OCI-LY1 (cell line): ENCODE data around the gene ZFAND5.

Experiments used
- H2AFZ ChIP-seq: fragments of 200-600 bp; sonication (generic), shearing (Covaris generic); 2 replicates; pipeline ENCODE4 v1.6.0; 2014; ENCODE audit warnings: antibody characterized with exemption, mild to moderate bottlenecking, low read length
- H3F3A ChIP-seq: fragments of 200-600 bp; sonication (generic), shearing (Covaris generic); 2 replicates; pipeline ENCODE4 v1.6.0; 2014; ENCODE audit warnings: mild to moderate bottlenecking, antibody characterized with exemption, low read length, moderate library complexity; ENCODE audit not compliant: insufficient read depth
- H3K27ac ChIP-seq: fragments of 200-600 bp; sonication (generic); 2 replicates; pipeline ENCODE4 v1.5.1; 2014; ENCODE audit warnings: low read length, mixed run types, mild to moderate bottlenecking, low read depth; ENCODE audit not compliant: poor library complexity, severe bottlenecking
- H3K27me3 ChIP-seq: fragments of 200-600 bp; sonication (generic); 2 replicates; pipeline ENCODE4 v1.6.0; 2014; ENCODE audit warnings: antibody characterized with exemption, mild to moderate bottlenecking, low read length, moderate library complexity; ENCODE audit not compliant: insufficient read depth
- H3K36me3 ChIP-seq: fragments of 200-600 bp; sonication (generic); 2 replicates; pipeline ENCODE4 v1.6.1; 2014; ENCODE audit warnings: mild to moderate bottlenecking, antibody characterized with exemption, low read length, moderate library complexity, mixed read lengths; ENCODE audit not compliant: insufficient read depth
- H3K4me1 ChIP-seq: fragments of 200-600 bp; sonication (generic); 2 replicates; pipeline ENCODE4 v1.5.1; 2014; ENCODE audit warnings: mild to moderate bottlenecking, low read length, moderate library complexity; ENCODE audit not compliant: insufficient read depth, severe bottlenecking
- H3K4me2 ChIP-seq: fragments of 200-600 bp; sonication (generic), shearing (Covaris generic); 2 replicates; pipeline ENCODE4 v1.6.1; 2014; ENCODE audit warnings: low read length
- H3K4me3 ChIP-seq: fragments of 200-600 bp; sonication (generic); 2 replicates; pipeline ENCODE4 v1.5.1; 2014; ENCODE audit warnings: low read length, low read depth, mild to moderate bottlenecking, mixed read lengths; ENCODE audit not compliant: poor library complexity, severe bottlenecking
- H3K79me2 ChIP-seq: fragments of 200-600 bp; shearing (Covaris generic); 2 replicates; pipeline ENCODE4 v1.6.1; 2016; ENCODE audit warnings: mixed run types, low read length, mixed read lengths; ENCODE audit not compliant: insufficient read depth
- H3K9ac ChIP-seq: fragments of 200-600 bp; sonication (generic), shearing (Covaris generic); 2 replicates; pipeline ENCODE4 v1.6.1; 2014; ENCODE audit warnings: mild to moderate bottlenecking, low read length, mixed read lengths
- H3K9me2 ChIP-seq: fragments of 200-600 bp; sonication (generic), shearing (Covaris generic); 2 replicates; pipeline ENCODE4 v1.6.1; 2014; ENCODE audit warnings: low read depth, mild to moderate bottlenecking, low read length, mixed read lengths
- H3K9me3 ChIP-seq: fragments of 200-600 bp; shearing (Covaris generic); 2 replicates; pipeline ENCODE4 v1.6.1; 2014; ENCODE audit warnings: low read length, mixed read lengths
- H4K20me1 ChIP-seq: fragments of 200-600 bp; sonication (generic), shearing (Covaris generic); 2 replicates; pipeline ENCODE4 v1.6.0; 2016; ENCODE audit warnings: mild to moderate bottlenecking, low read length; ENCODE audit not compliant: insufficient read depth
- CTCF ChIP-seq: fragments of 200-600 bp; sonication (generic), shearing (Covaris generic); IDR thresholded peaks from 2 replicates; pipeline ENCODE4 v1.5.1; 2017; ENCODE audit warnings: mild to moderate bottlenecking, antibody characterized with exemption, low read length, moderate library complexity, mixed read lengths
- EZH2 ChIP-seq: fragments of 200-600 bp; sonication (generic), shearing (Covaris generic); IDR thresholded peaks from 2 replicates; pipeline ENCODE4 v1.8.0; 2017; ENCODE audit warnings: borderline replicate concordance, mixed run types, mild to moderate bottlenecking, antibody characterized with exemption, low read length, moderate library complexity, mixed read lengths

ZFAND5 gene

DNA sequence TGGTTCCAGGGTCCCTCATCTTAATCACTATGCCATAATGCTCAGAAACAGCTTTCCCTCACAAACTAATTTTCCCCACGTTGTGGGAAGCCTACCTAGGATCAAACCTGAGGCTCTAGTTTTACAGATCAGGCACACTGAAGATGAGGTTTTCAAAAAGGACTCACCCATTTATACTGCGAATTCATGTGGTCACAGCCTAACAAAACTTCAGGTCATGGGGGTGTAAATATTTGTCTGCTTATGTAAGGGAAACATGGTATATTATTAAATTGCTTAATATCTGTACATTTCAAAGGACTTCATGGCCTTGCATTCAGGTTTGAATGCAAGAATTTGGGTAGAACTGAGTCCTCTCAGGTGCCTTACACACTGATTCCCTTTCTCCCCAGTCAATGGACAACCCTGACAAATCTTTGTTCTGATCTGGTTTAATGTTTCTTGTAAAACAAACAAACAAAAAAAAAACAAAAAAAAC lies 12.1 kb downstream of the ZFAND5 start:
- Histone ChIP-seq H3F3A (no peaks in the 10 kb centered on the region), H3K4me2 (no peak overlapping the region), H3K9ac (no peak overlapping the region), H3K27me3 (no peaks in the 10 kb centered on the region), H3K9me3 (no peaks in the 10 kb centered on the region), H4K20me1 (no peaks in the 10 kb centered on the region; the same call in 1 of the 2 replicates), H3K9me2 (no peaks in the 10 kb centered on the region), H3K36me3 (peaks cover 45% of the 10 kb centered on the region), H2AFZ (no peak overlapping the region), H3K4me3 (no peak overlapping the region), H3K27ac (no peak overlapping the region), H3K79me2 (peaks cover 7% of the 10 kb centered on the region), H3K4me1 (no peaks in the 10 kb centered on the region)
- no peak for TF ChIP-seq EZH2
- TF ChIP-seq CTCF = no peak

- H3K4me1 ChIP-seq = no peaks in the 10 kb centered on the region
- no peak overlapping the region for H2AFZ ChIP-seq
- H3K27ac ChIP-seq = no peak overlapping the region
- H3K9me2 ChIP-seq = no peaks in the 10 kb centered on the region
- no peaks in the 10 kb centered on the region for H3K79me2 ChIP-seq
- H3K36me3 ChIP-seq = peaks cover 34% of the 10 kb centered on the region
- H3K27me3 ChIP-seq = no peaks in the 10 kb centered on the region
- H3K4me2 ChIP-seq = no peak overlapping the region
- no peaks in the 10 kb centered on the region; the same call in 1 of the 2 replicates for H4K20me1 ChIP-seq
- no peaks in the 10 kb centered on the region for H3F3A ChIP-seq
- no peak overlapping the region for H3K4me3 ChIP-seq
- TF ChIP-seq EZH2 = no peak
- no peak for TF ChIP-seq CTCF
- H3K9ac ChIP-seq = no peak overlapping the region
- H3K9me3 ChIP-seq = no peaks in the 10 kb centered on the region
Measured at GRCh38 chr9:72351538-72352453, 13.2 kb downstream of the ZFAND5 start.

DNA sequence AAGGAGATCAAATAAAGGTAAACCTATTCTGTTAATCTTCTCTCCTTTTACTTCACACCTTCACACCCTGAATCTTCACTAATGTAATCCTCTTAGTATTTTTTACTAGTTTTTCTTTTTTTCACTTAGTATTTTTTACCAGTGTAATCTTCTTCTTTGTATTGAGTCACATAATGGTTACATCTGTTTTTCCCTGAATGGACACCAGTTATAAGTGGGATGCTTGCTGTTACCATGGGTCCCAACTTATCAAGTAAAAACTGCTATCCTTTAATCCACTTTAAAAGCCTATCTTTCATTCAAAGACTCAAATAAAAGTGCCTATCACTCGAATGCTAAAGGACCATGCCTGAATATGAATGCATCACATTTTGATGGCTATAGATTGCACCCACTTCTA lies 15.1 kb downstream of the ZFAND5 start:
- H3K27ac ChIP-seq = no peak overlapping the region
- no peak overlapping the region for H3K4me3 ChIP-seq
- H3K9me3 ChIP-seq = no peaks in the 10 kb centered on the region
- no peaks in the 10 kb centered on the region for H4K20me1 ChIP-seq
- peaks cover 15% of the 10 kb centered on the region for H3K36me3 ChIP-seq
- no peaks in the 10 kb centered on the region for H3K9me2 ChIP-seq
- H2AFZ ChIP-seq = no peak overlapping the region
- H3K4me1 ChIP-seq = no peaks in the 10 kb centered on the region
- H3K4me2 ChIP-seq = no peak overlapping the region
- no peak overlapping the region for H3K9ac ChIP-seq
- H3F3A ChIP-seq = no peaks in the 10 kb centered on the region
- H3K79me2 ChIP-seq = no peaks in the 10 kb centered on the region
- H3K27me3 ChIP-seq = no peaks in the 10 kb centered on the region
- TF ChIP-seq EZH2 (no peak), CTCF (no peak)
